ENCODE results near the gene HIPK1.
"Not testable (repeated sequence)": the region's sequence is repeated elsewhere in the genome, so short reads cannot be mapped to it uniquely, and the experiment has no call there.

Gene HIPK1

GRCh38 chr1:113982949-113983348, 53.8 kb downstream of the HIPK1 start:
- no peak for DNase-seq (ENCODE audit: low spot score)

- no peak for DNase-seq (ENCODE audit: low spot score)
Observed at GRCh38 chr1:113983391-113983790, 54.3 kb downstream of the HIPK1 start.

GRCh38 chr1:113983826-113984225, 54.7 kb downstream of the HIPK1 start:
- no peak for DNase-seq (ENCODE audit: low spot score)

- no peak for DNase-seq (ENCODE audit: low spot score)
Observed at GRCh38 chr1:113984710-113985109, 55.6 kb downstream of the HIPK1 start.

GRCh38 chr1:113986802-113987201, 57.7 kb downstream of the HIPK1 start:
- DNase-seq (ENCODE audit: low spot score) = no peak

- DNase-seq (ENCODE audit: low spot score) = no peak
Observed at GRCh38 chr1:113987259-113987658, 58.1 kb downstream of the HIPK1 start.

- DNase-seq (ENCODE audit: low spot score) = no peak
Observed at GRCh38 chr1:113990530-113990929, 61.4 kb downstream of the HIPK1 start.

GRCh38 chr1:113990961-113991360, 61.8 kb downstream of the HIPK1 start:
- no peak for DNase-seq (ENCODE audit: low spot score)

GRCh38 chr1:113991467-113991997, 62.4 kb downstream of the HIPK1 start:
- no peak for DNase-seq (ENCODE audit: low spot score)

- no peak for DNase-seq (ENCODE audit: low spot score)
Observed at GRCh38 chr1:113993072-113993471, 63.9 kb downstream of the HIPK1 start.

GRCh38 chr1:113993766-113994165, 64.6 kb downstream of the HIPK1 start:
- no peak for DNase-seq (ENCODE audit: low spot score)

GRCh38 chr1:113995382-113995781, 66.3 kb downstream of the HIPK1 start:
- no peak for DNase-seq (ENCODE audit: low spot score)

- DNase-seq (ENCODE audit: low spot score) = no peak
Observed at GRCh38 chr1:113998361-113998760, 69.2 kb downstream of the HIPK1 start.

- DNase-seq (ENCODE audit: low spot score) = no peak
Observed at GRCh38 chr1:113999233-113999632, 70.1 kb downstream of the HIPK1 start.

- DNase-seq (ENCODE audit: low spot score) = no peak
Observed at GRCh38 chr1:113999799-114000198, 70.7 kb downstream of the HIPK1 start.

GRCh38 chr1:114000406-114000805, 71.3 kb downstream of the HIPK1 start:
- DNase-seq (ENCODE audit: low spot score) = no peak

- no peak for DNase-seq (ENCODE audit: low spot score)
Observed at GRCh38 chr1:114002492-114003239, 73.5 kb downstream of the HIPK1 start.

- DNase-seq (ENCODE audit: low spot score) = no peak
Observed at GRCh38 chr1:114003431-114003830, 74.3 kb downstream of the HIPK1 start.

GRCh38 chr1:114006825-114007224, 77.7 kb downstream of the HIPK1 start:
- not testable (repeated sequence) for DNase-seq (ENCODE audit: low spot score)

- no peak for DNase-seq (ENCODE audit: low spot score)
Observed at GRCh38 chr1:114008480-114008941, 79.4 kb downstream of the HIPK1 start.

- no peak for DNase-seq (ENCODE audit: low spot score)
Observed at GRCh38 chr1:114008993-114009392, 79.9 kb downstream of the HIPK1 start.

- DNase-seq (ENCODE audit: low spot score) = no peak
Observed at GRCh38 chr1:114009393-114009792, 80.3 kb downstream of the HIPK1 start.

- DNase-seq (ENCODE audit: low spot score) = no peak
Observed at GRCh38 chr1:114010433-114011184, 81.5 kb downstream of the HIPK1 start.

Measured in CD4-positive, alpha-beta T cell treated with Interleukin-15 for 4 hours (primary cell).